Caco-2 (cell line): ENCODE data around the gene THEM5. TPM values are rescaled to one million over a fixed set of nuclear protein-coding genes. Genes with fewer than 3 reads are reported as not detected.

Source experiments
- BruUV-seq: library from RNA; stranded (reverse); fragments of 400-500 nt; replicated peaks from 2 replicates; lab custom pipeline; 2021; lab: Mats Ljungman, UMichigan
- CTCF ChIA-PET: fragments of 300-600 bp; sonication (Branson Sonifier 250); formaldehyde crosslinking; loops from one replicate; lab custom pipeline; 2022; ENCODE audit warnings: antibody characterized with exemption; lab: Charles Lee
- POLR2A ChIA-PET: fragments of 300-600 bp; sonication (Branson Sonifier 250); formaldehyde crosslinking; loops from one replicate; lab custom pipeline; 2022; ENCODE audit warnings: antibody characterized with exemption; lab: Charles Lee
- DNase-seq, 2 experiments: peaks; one replicate each; pipeline versions ENCODE4 v3.0.0 to v3.0.0-alpha.2; 2020 to 2022
- H3K27me3 ChIP-seq: replicated peaks from 2 replicates; pipeline ENCODE4 v1.6.0; 2011; ENCODE audit warnings: low read length; ENCODE audit not compliant: control insufficient read depth, insufficient read depth
- H3K36me3 ChIP-seq: 2 replicates; pipeline ENCODE4 v1.5.1; 2011; ENCODE audit warnings: low read length; ENCODE audit not compliant: control insufficient read depth, insufficient read depth
- H3K4me1 ChIP-seq: fragments of 250-450 bp; sonication (Bioruptor Pico); 2 replicates; pipeline ENCODE4 v1.5.1; 2020; ENCODE audit warnings: mild to moderate bottlenecking
- H3K4me3 ChIP-seq: 2 replicates; pipeline ENCODE4 v1.5.1; 2011; ENCODE audit warnings: low read depth, mild to moderate bottlenecking, control low read depth, low read length
- H3K9me3 ChIP-seq: fragments of 250-450 bp; sonication (Bioruptor Pico); 2 replicates; pipeline ENCODE4 v1.5.1; 2020; ENCODE audit warnings: mild to moderate bottlenecking, moderate library complexity
- H3K27ac Mint-ChIP-seq: one replicate; pipeline ENCODE4 v1.8.0; 2022; ENCODE audit warnings: mixed read lengths; ENCODE audit not compliant: unreplicated experiment
- H3K27me3 Mint-ChIP-seq: one replicate; pipeline ENCODE4 v1.8.0; 2022; ENCODE audit warnings: mixed read lengths; ENCODE audit not compliant: insufficient read depth, unreplicated experiment
- H3K36me3 Mint-ChIP-seq: one replicate; pipeline ENCODE4 v1.8.0; 2022; ENCODE audit warnings: mild to moderate bottlenecking, mixed read lengths; ENCODE audit not compliant: insufficient read depth, unreplicated experiment
- H3K4me1 Mint-ChIP-seq: one replicate; pipeline ENCODE4 v1.8.0; 2022; ENCODE audit warnings: low read depth, mixed read lengths; ENCODE audit not compliant: unreplicated experiment
- H3K4me3 Mint-ChIP-seq: one replicate; pipeline ENCODE4 v1.8.0; 2022; ENCODE audit warnings: mild to moderate bottlenecking, moderate library complexity, mixed read lengths; ENCODE audit not compliant: unreplicated experiment
- H3K9me3 Mint-ChIP-seq: one replicate; pipeline ENCODE4 v1.8.0; 2022; ENCODE audit warnings: mixed read lengths; ENCODE audit not compliant: unreplicated experiment
- intact Hi-C: fragments of 100-400 bp; cut with micrococcal nuclease; formaldehyde crosslinking; loops from one replicate; pipeline ENCODE4 v1.10.0; 2022; ENCODE audit not compliant: unreplicated experiment
- total RNA-seq: library from RNA; stranded (reverse); gene quantifications from 2 replicates; pipeline ENCODE4 v1.2.3, GENCODE V29; 2022
- TF ChIP-seq, protein P1 (sequence below), 2 experiments: fragments of 200-600 bp in 1 of 2; IDR thresholded peaks; 1 replicate in 1 of 2; 2 replicates in 1 of 2; pipeline versions ENCODE4 v1.5.1 to v1.8.0; 2011 to 2022; ENCODE audit warnings: antibody characterized with exemption in 1 of 2, control low read depth in 1 of 2, inconsistent platforms in 1 of 2, low read depth in 1 of 2, low read length in 1 of 2, mild to moderate bottlenecking in 1 of 2, moderate library complexity in 1 of 2; ENCODE audit not compliant: insufficient read depth in 1 of 2, severe bottlenecking in 1 of 2, unreplicated experiment in 1 of 2

The THEM5 gene
- total RNA-seq, 1 experiment from 2014 or later: not detected

DNA sequence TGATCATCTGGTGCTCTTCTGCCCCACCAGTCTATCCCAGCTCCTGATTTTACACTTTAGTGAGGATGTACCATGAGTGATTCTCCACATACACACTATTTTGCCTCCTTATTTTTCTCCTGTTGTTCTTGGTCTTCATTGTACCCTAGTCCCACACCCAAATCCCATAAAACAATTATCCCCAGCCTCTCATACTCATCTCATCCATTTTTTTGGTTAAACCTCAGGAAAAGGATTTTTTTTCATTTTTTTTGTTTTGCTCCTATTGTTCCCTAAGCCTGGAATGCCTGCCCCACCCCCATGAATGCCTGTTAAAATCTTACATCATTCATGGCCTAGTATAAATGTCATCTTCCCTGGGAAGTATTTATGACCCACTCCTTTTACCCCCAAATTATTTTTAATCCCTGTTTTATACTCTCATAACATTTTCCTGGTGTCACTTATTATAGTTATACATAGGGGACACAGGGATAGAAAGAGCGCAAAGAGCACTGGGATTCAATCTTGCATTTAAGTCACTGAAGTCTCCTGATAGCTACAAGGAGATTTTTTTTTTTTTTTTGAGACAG lies 43.4 kb downstream of the THEM5 start:
- H3K36me3 Mint-ChIP-seq: no peaks in the 10 kb centered on the region
- H3K4me1 ChIP-seq: no peaks in the 10 kb centered on the region
- intact Hi-C loops: no loop called here
- peak overlapping the region; percentile 8 for H3K27ac Mint-ChIP-seq
- BruUV-seq: no TSS peak
- no peak overlapping the region for H3K4me3 ChIP-seq
- no peak overlapping the region for H3K4me3 Mint-ChIP-seq
- H3K9me3 Mint-ChIP-seq: no peaks in the 10 kb centered on the region
- POLR2A ChIA-PET: no interaction called here
- no peaks in the 10 kb centered on the region; the same call in none of the 2 replicates for H3K27me3 ChIP-seq
- H3K9me3 ChIP-seq: no peaks in the 10 kb centered on the region
- H3K36me3 ChIP-seq: no peaks in the 10 kb centered on the region
- H3K27me3 Mint-ChIP-seq: peaks cover 12% of the 10 kb centered on the region
- CTCF ChIA-PET: no interaction called here
- peak in 1 of 2 experiments; percentile 13 for DNase-seq
- peaks cover 10% of the 10 kb centered on the region for H3K4me1 Mint-ChIP-seq
- TF ChIP-seq, protein P1, sequence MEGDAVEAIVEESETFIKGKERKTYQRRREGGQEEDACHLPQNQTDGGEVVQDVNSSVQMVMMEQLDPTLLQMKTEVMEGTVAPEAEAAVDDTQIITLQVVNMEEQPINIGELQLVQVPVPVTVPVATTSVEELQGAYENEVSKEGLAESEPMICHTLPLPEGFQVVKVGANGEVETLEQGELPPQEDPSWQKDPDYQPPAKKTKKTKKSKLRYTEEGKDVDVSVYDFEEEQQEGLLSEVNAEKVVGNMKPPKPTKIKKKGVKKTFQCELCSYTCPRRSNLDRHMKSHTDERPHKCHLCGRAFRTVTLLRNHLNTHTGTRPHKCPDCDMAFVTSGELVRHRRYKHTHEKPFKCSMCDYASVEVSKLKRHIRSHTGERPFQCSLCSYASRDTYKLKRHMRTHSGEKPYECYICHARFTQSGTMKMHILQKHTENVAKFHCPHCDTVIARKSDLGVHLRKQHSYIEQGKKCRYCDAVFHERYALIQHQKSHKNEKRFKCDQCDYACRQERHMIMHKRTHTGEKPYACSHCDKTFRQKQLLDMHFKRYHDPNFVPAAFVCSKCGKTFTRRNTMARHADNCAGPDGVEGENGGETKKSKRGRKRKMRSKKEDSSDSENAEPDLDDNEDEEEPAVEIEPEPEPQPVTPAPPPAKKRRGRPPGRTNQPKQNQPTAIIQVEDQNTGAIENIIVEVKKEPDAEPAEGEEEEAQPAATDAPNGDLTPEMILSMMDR (IDR thresholded peaks at IDR 0.05; ENCODE audit: insufficient read depth in 1 of 2, low read depth in 1 of 2, low read length in 1 of 2, severe bottlenecking in 1 of 2, unreplicated experiment in 1 of 2): no peak

DNA sequence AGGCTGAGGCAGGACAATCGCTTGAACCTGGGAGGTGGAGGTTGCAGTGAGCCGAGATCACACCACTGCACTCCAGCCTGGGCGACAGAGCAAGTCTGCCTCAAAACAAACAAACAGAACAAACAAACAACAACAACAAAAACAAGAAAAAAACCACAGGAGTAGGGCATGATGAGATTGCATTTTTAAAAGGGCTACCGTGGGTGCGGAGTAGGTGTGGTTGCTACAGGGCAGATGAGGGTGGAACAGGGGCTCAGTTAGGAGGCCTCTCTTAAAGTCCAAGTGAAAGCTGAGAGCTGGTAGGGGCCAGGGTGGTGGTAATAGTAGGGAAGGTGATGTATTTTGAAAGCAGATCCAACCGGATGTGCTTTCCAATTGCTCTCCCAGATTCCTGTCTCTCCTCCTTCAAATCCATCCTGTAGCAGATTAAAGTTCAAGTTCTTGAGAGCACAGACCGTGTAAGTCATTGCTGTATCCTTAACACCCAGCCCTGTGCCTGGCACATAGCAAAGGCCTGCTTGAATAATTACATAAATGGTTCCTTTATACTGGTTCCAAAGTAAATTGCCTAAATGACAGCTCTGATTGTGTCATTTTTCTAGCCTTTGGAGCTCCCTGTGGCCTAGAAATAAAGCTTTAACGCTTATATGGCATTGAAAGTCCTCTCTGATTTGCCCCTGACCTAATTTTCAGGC lies 44.1 kb downstream of the THEM5 start:
- no peak for DNase-seq
- ChIA-PET CTCF (no interaction called here), POLR2A (no interaction called here)
- TF ChIP-seq, protein P1 (IDR thresholded peaks at IDR 0.05; ENCODE audit: insufficient read depth in 1 of 2, low read depth in 1 of 2, low read length in 1 of 2, severe bottlenecking in 1 of 2, unreplicated experiment in 1 of 2): no peak
- peaks cover 12% of the 10 kb centered on the region for H3K27me3 Mint-ChIP-seq
- Histone ChIP-seq H3K4me1 (no peaks in the 10 kb centered on the region), H3K36me3 (no peaks in the 10 kb centered on the region), H3K4me3 (no peak overlapping the region), H3K9me3 (no peaks in the 10 kb centered on the region), H3K27me3 (no peaks in the 10 kb centered on the region; the same call in none of the 2 replicates)
- BruUV-seq: no TSS peak
- H3K36me3 Mint-ChIP-seq: no peaks in the 10 kb centered on the region
- no peak overlapping the region for H3K4me3 Mint-ChIP-seq
- intact Hi-C loops: no loop called here
- H3K4me1 Mint-ChIP-seq: peaks cover 10% of the 10 kb centered on the region
- H3K9me3 Mint-ChIP-seq: no peaks in the 10 kb centered on the region
- peak overlapping the region; percentile 8 for H3K27ac Mint-ChIP-seq

DNA sequence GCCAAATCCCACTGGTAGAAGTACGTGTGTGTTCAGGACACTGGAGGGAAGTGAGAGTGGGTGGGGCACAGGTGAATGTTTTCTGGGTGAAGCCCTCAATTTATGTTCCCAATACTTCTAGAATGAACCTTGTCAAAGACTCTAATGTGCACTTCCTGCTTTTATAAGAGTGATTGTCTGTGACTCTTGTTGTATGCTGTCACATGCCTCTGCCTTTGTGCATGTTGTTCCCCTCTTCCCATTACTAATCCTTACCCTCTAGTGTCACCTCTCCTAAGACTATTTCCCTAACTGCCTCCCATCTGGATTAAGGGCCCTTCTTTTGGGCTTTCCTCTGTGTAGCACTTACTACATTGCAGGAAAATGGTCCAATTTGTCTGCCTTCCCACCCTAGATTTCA lies 45.7 kb downstream of the THEM5 start:
- Mint-ChIP-seq H3K27ac (peak overlapping the region; percentile 2), H3K27me3 (peaks cover 13% of the 10 kb centered on the region), H3K9me3 (no peaks in the 10 kb centered on the region), H3K36me3 (no peaks in the 10 kb centered on the region), H3K4me3 (no peak overlapping the region), H3K4me1 (peaks cover 10% of the 10 kb centered on the region)
- BruUV-seq: no TSS peak
- ChIA-PET POLR2A (no interaction called here), CTCF (no interaction called here)
- no peaks in the 10 kb centered on the region for H3K9me3 ChIP-seq
- H3K27me3 ChIP-seq: no peaks in the 10 kb centered on the region; the same call in 1 of the 2 replicates
- intact Hi-C loops: no loop called here
- H3K4me1 ChIP-seq: no peaks in the 10 kb centered on the region
- H3K4me3 ChIP-seq: no peak overlapping the region
- no peaks in the 10 kb centered on the region for H3K36me3 ChIP-seq
- TF ChIP-seq, protein P1 (IDR thresholded peaks at IDR 0.05; ENCODE audit: insufficient read depth in 1 of 2, low read depth in 1 of 2, low read length in 1 of 2, severe bottlenecking in 1 of 2, unreplicated experiment in 1 of 2): no peak
- no peak for DNase-seq
